OCI-LY3 (cell line): ENCODE data around the gene BCLAF1.

ENCODE experiments used
- H2AFZ ChIP-seq: fragments of 200-600, 300-600 bp; shearing (Covaris generic); 2 replicates; pipeline ENCODE4 v1.6.0; 2014; ENCODE audit warnings: antibody characterized with exemption, low read depth, low read length
- H3K27ac ChIP-seq: fragments of 200-600, 300-600 bp; sonication (generic); 2 replicates; pipeline ENCODE4 v1.5.1; 2014; ENCODE audit warnings: mild to moderate bottlenecking, low read length, moderate library complexity, mixed read lengths
- H3K27me3 ChIP-seq: fragments of 200-600, 300-600 bp; sonication (generic); 2 replicates; pipeline ENCODE4 v1.6.1; 2014; ENCODE audit warnings: low read depth, low read length, mixed read lengths
- H3K36me3 ChIP-seq: fragments of 200-600, 300-600 bp; sonication (generic); replicated peaks from 2 replicates; pipeline ENCODE3; 2014; ENCODE audit warnings: low read depth, low read length, mixed read lengths
- H3K4me1 ChIP-seq: fragments of 300-600, 200-600 bp; sonication (generic); 2 replicates; pipeline ENCODE4 v1.6.1; 2014; ENCODE audit warnings: low read length, mixed read lengths
- H3K4me2 ChIP-seq: fragments of 200-600, 300-600 bp; sonication (generic); 2 replicates; pipeline ENCODE4 v1.6.1; 2014; ENCODE audit warnings: low read length, mixed read lengths
- H3K4me3 ChIP-seq: fragments of 300-600, 200-600 bp; sonication (generic); 2 replicates; pipeline ENCODE4 v1.5.1; 2014; ENCODE audit warnings: antibody characterized with exemption, mild to moderate bottlenecking, low read length, moderate library complexity
- H3K79me2 ChIP-seq: fragments of 300-600, 200-600 bp; shearing (Covaris generic); 2 replicates; pipeline ENCODE4 v1.6.1; 2014; ENCODE audit warnings: mild to moderate bottlenecking, low read length, mixed read lengths
- H3K9ac ChIP-seq: fragments of 300-600, 200-600 bp; shearing (Covaris generic); 2 replicates; pipeline ENCODE4 v1.6.0; 2014; ENCODE audit warnings: mild to moderate bottlenecking, low read length, moderate library complexity
- H3K9me3 ChIP-seq: fragments of 200-600, 300-600 bp; shearing (Covaris generic); 2 replicates; pipeline ENCODE4 v1.6.1; 2014; ENCODE audit warnings: low read length, mixed read lengths; ENCODE audit not compliant: insufficient read depth
- H4K20me1 ChIP-seq: fragments of 200-600, 300-600 bp; sonication (generic); 2 replicates; pipeline ENCODE4 v1.6.1; 2016; ENCODE audit warnings: low read length, mixed read lengths; ENCODE audit not compliant: insufficient read depth
- CTCF ChIP-seq: fragments of 200-600, 300-600 bp; sonication (generic); IDR thresholded peaks from 2 replicates; pipeline ENCODE4 v1.5.1; 2014; ENCODE audit warnings: antibody characterized with exemption, low read length, low read depth
- EZH2phosphoT487 ChIP-seq: fragments of 200-600 bp; shearing (Covaris generic); IDR thresholded peaks from 2 replicates; pipeline ENCODE4 v1.6.1; 2018; ENCODE audit warnings: antibody characterized with exemption, mixed run types, low read depth

Gene BCLAF1

GRCh38 chr6:136216503-136217401, 72.9 kb downstream of the BCLAF1 start:
- no peaks in the 10 kb centered on the region for H3K27me3 ChIP-seq
- H3K4me1 ChIP-seq: no peaks in the 10 kb centered on the region
- TF ChIP-seq EZH2phosphoT487: no peak
- TF ChIP-seq CTCF: no peak
- H3K9me3 ChIP-seq: no peaks in the 10 kb centered on the region
- no peak overlapping the region for H2AFZ ChIP-seq
- no peak overlapping the region for H3K4me3 ChIP-seq
- no peak overlapping the region for H3K9ac ChIP-seq
- H3K79me2 ChIP-seq: no peaks in the 10 kb centered on the region
- H3K4me2 ChIP-seq: no peak overlapping the region
- H3K27ac ChIP-seq: no peak overlapping the region
- no peaks in the 10 kb centered on the region for H3K36me3 ChIP-seq
- H4K20me1 ChIP-seq: no peaks in the 10 kb centered on the region

GRCh38 chr6:136213853-136214252, 75.8 kb downstream of the BCLAF1 start:
- Histone ChIP-seq H3K27ac (no peak overlapping the region), H3K9ac (no peak overlapping the region), H3K36me3 (no peaks in the 10 kb centered on the region), H3K9me3 (no peaks in the 10 kb centered on the region), H4K20me1 (no peaks in the 10 kb centered on the region), H3K4me3 (no peak overlapping the region), H3K4me2 (no peak overlapping the region), H3K4me1 (no peaks in the 10 kb centered on the region), H2AFZ (no peak overlapping the region), H3K79me2 (no peaks in the 10 kb centered on the region), H3K27me3 (no peaks in the 10 kb centered on the region)
- TF ChIP-seq CTCF (no peak), EZH2phosphoT487 (no peak)

GRCh38 chr6:136213012-136213539, 76.6 kb downstream of the BCLAF1 start:
- no peaks in the 10 kb centered on the region for H4K20me1 ChIP-seq
- no peak overlapping the region for H3K4me3 ChIP-seq
- H3K27me3 ChIP-seq: no peaks in the 10 kb centered on the region
- no peak overlapping the region for H3K4me2 ChIP-seq
- H3K36me3 ChIP-seq: no peaks in the 10 kb centered on the region
- no peak overlapping the region for H3K27ac ChIP-seq
- no peak overlapping the region for H2AFZ ChIP-seq
- H3K9ac ChIP-seq: no peak overlapping the region
- H3K79me2 ChIP-seq: no peaks in the 10 kb centered on the region
- no peaks in the 10 kb centered on the region for H3K9me3 ChIP-seq
- no peaks in the 10 kb centered on the region for H3K4me1 ChIP-seq
- no peak for TF ChIP-seq CTCF

GRCh38 chr6:136212608-136213007, 77.0 kb downstream of the BCLAF1 start:
- no peaks in the 10 kb centered on the region for H3K4me1 ChIP-seq
- TF ChIP-seq EZH2phosphoT487 (no peak), CTCF (no peak)
- H3K4me3 ChIP-seq: no peak overlapping the region
- H3K9ac ChIP-seq: no peak overlapping the region
- H2AFZ ChIP-seq: no peak overlapping the region
- no peak overlapping the region for H3K27ac ChIP-seq
- H4K20me1 ChIP-seq: no peaks in the 10 kb centered on the region
- H3K9me3 ChIP-seq: no peaks in the 10 kb centered on the region
- no peaks in the 10 kb centered on the region for H3K79me2 ChIP-seq
- no peaks in the 10 kb centered on the region for H3K36me3 ChIP-seq
- H3K4me2 ChIP-seq: no peak overlapping the region
- H3K27me3 ChIP-seq: no peaks in the 10 kb centered on the region
